Left lung (tissue), 10 donors: ENCODE measurements around the gene FAM78B. TPM values are rescaled to one million over a fixed set of nuclear protein-coding genes. Genes with fewer than 3 reads are reported as not detected.

Experiments
- ATAC-seq: fragments of 200-7000 bp; cut with Tn5 transposase; one replicate; pipeline ENCODE4 v1.9.1; 2020; ENCODE audit warnings: moderate library complexity
- DNase-seq, 4 donors: peaks; one replicate each; pipeline ENCODE4 v3.0.0-alpha.2; 2013 to 2020
- H3K27ac ChIP-seq, 2 donors: fragments of 200-600 bp; sonication (generic) in 1 of 2; one replicate each; pipeline versions ENCODE4 v1.5.0 to v1.8.0; 2020 to 2021
- H3K27me3 ChIP-seq, 2 donors: fragments of 200-600 bp; sonication (generic) in 1 of 2; one replicate each; pipeline versions ENCODE4 v1.5.0 to v1.8.0; 2020 to 2021
- H3K36me3 ChIP-seq, 2 donors: fragments of 200-600 bp; sonication (generic) in 1 of 2; one replicate each; pipeline versions ENCODE4 v1.5.0 to v1.8.0; 2020 to 2021
- H3K4me1 ChIP-seq, 2 donors: fragments of 200-600 bp; one replicate each; pipeline ENCODE4 v1.8.0; 2021
- H3K4me3 ChIP-seq, 2 donors: fragments of 200-600 bp; sonication (generic) in 1 of 2; one replicate each; pipeline versions ENCODE4 v1.5.0 to v1.8.0; 2020 to 2021; ENCODE audit warnings: mild to moderate bottlenecking in 1 of 2
- H3K9me3 ChIP-seq, 2 donors: fragments of 200-600 bp; sonication (generic) in 1 of 2; one replicate each; pipeline versions ENCODE4 v1.5.0 to v1.8.0; 2020 to 2021
- CTCF ChIP-seq, 2 donors: fragments of 200-600 bp; sonication (generic) in 1 of 2; IDR thresholded peaks; one replicate each; pipeline versions ENCODE4 v1.5.0 to v1.8.0; 2021; ENCODE audit warnings: antibody characterized with exemption in 2 of 2
- intact Hi-C, 2 donors: fragments of 100-400 bp; cut with DNase I; formaldehyde crosslinking; loops; one replicate each; pipeline versions ENCODE4 v1.11.2 to v1.14.2; 2022
- polyA plus RNA-seq, 6 donors: library from polyadenylated mRNA; unstranded; fragments of 120-200 nt; gene quantifications; one replicate each; pipeline ENCODE4 v1.2.1, GENCODE V29; 2013; ENCODE audit not compliant: insufficient read length in 6 of 6
- total RNA-seq, 2 donors: library from RNA; stranded (reverse); fragmentation: NEBNext Ultra II Directional; extraction: Animal tissue kit (Norgen Biotek cat#: 25700); gene quantifications; one replicate each; pipeline ENCODE4 v1.2.1, GENCODE V29; 2021
- donor health status: DM: no; HTN: yes; CAD: no.
- donor health status: DM: no; HTN: no; CAD: no.

The FAM78B gene
- total and polyA plus RNA-seq, 8 donors, result 0.81 to 1.1 (median 0.92) TPM

GRCh38 chr1:166083887-166084286, 82.9 kb downstream of the FAM78B start:
- DNase-seq, result no peak

GRCh38 chr1:166082601-166083000, 84.2 kb downstream of the FAM78B start:
- Histone ChIP-seq H3K27ac (no peak overlapping the region), H3K4me1 (no peaks in the 10 kb centered on the region), H3K9me3 (no peaks in the 10 kb centered on the region), H3K4me3 (no peak overlapping the region), H3K36me3 (no peaks in the 10 kb centered on the region), H3K27me3 (no peaks in the 10 kb centered on the region)
- no peak for ATAC-seq
- intact Hi-C loops, result no loop called here
- no peak for TF ChIP-seq CTCF (IDR thresholded peaks at IDR 0.05)
- DNase-seq, result no peak

More at GRCh38 chr1:166083887-166084286, 82.9 kb downstream of the FAM78B start:
- ATAC-seq, result no peak
- Histone ChIP-seq H3K4me1 (no peaks in the 10 kb centered on the region), H3K27ac (no peak overlapping the region), H3K9me3 (no peaks in the 10 kb centered on the region), H3K4me3 (no peak overlapping the region), H3K36me3 (no peaks in the 10 kb centered on the region), H3K27me3 (no peaks in the 10 kb centered on the region)
- no peak for TF ChIP-seq CTCF (IDR thresholded peaks at IDR 0.05)
- intact Hi-C loops, result no loop called here

- TF ChIP-seq CTCF (IDR thresholded peaks at IDR 0.05), result no peak
- no peak for DNase-seq
- no peaks in the 10 kb centered on the region for H3K4me1 ChIP-seq
- no peak overlapping the region for H3K27ac ChIP-seq
- H3K9me3 ChIP-seq, result no peaks in the 10 kb centered on the region
- no peak overlapping the region for H3K4me3 ChIP-seq
- ATAC-seq, result no peak
- intact Hi-C loops, result no loop called here
- H3K27me3 ChIP-seq, result no peaks in the 10 kb centered on the region
- no peaks in the 10 kb centered on the region for H3K36me3 ChIP-seq
These were observed 85.6 kb downstream of the FAM78B start for GRCh38 chr1:166080967-166081870.

GRCh38 chr1:166080277-166080966, 86.4 kb downstream of the FAM78B start:
- no peak for TF ChIP-seq CTCF (IDR thresholded peaks at IDR 0.05)
- intact Hi-C loops, result no loop called here
- ATAC-seq, result no peak

GRCh38 chr1:166079276-166079675, 87.5 kb downstream of the FAM78B start:
- H3K4me3 ChIP-seq, result no peak overlapping the region
- H3K4me1 ChIP-seq, result no peaks in the 10 kb centered on the region
- no peaks in the 10 kb centered on the region for H3K9me3 ChIP-seq
- intact Hi-C loops, result no loop called here
- no peak for DNase-seq
- H3K27me3 ChIP-seq, result no peaks in the 10 kb centered on the region
- no peak overlapping the region for H3K27ac ChIP-seq
- ATAC-seq, result no peak
- TF ChIP-seq CTCF (IDR thresholded peaks at IDR 0.05), result no peak
- H3K36me3 ChIP-seq, result no peaks in the 10 kb centered on the region

More at GRCh38 chr1:166080277-166080966, 86.4 kb downstream of the FAM78B start:
- Histone ChIP-seq H3K9me3 (no peaks in the 10 kb centered on the region), H3K27me3 (no peaks in the 10 kb centered on the region), H3K27ac (no peak overlapping the region), H3K4me1 (no peaks in the 10 kb centered on the region), H3K36me3 (no peaks in the 10 kb centered on the region), H3K4me3 (no peak overlapping the region)
- no peak for DNase-seq
